K562 (cell line): ENCODE measurements around the gene OTOGL. TPM values are rescaled to one million over a fixed set of nuclear protein-coding genes. Genes with fewer than 3 reads are reported as not detected.

ENCODE experiments used
- ATF1 ChIP-seq, 2 experiments: fragments of 450-650 bp in 1 of 2; IDR thresholded peaks; 2 replicates each; pipeline ENCODE4 v1.6.1; 2016; ENCODE audit warnings: missing compliant biosample characterization in 1 of 2, missing genetic modification characterization in 1 of 2
- COPS2 ChIP-seq: fragments of 450-650 bp; conservative IDR thresholded peaks from 2 replicates; pipeline ENCODE4 v1.6.1; 2016; ENCODE audit warnings: mild to moderate bottlenecking, moderate library complexity
- FOXP1 ChIP-seq: sonication (generic); formaldehyde crosslinking; IDR thresholded peaks from 2 replicates; pipeline ENCODE4 v1.8.0; 2022; ENCODE audit warnings: mild to moderate bottlenecking, missing genetic modification reagents
- HDAC8 ChIP-seq: fragments of 450-650 bp; IDR thresholded peaks from 2 replicates; pipeline ENCODE4 v1.6.1; 2016; ENCODE audit warnings: mild to moderate bottlenecking, missing genetic modification characterization, moderate library complexity, missing compliant biosample characterization
- HEY1 ChIP-seq: fragments of 250-450 bp; sonication (Bioruptor Pico); IDR thresholded peaks from 2 replicates; pipeline ENCODE4 v1.5.0; 2020; ENCODE audit warnings: mild to moderate bottlenecking, moderate library complexity, borderline replicate concordance
- JUN ChIP-seq, 2 experiments: sonication (generic) in 1 of 2; formaldehyde crosslinking in 1 of 2; IDR thresholded peaks; 2 replicates each; pipeline versions ENCODE4 v1.6.1 to v1.8.0; 2012 to 2022; ENCODE audit warnings: borderline replicate concordance in 2 of 2, mild to moderate bottlenecking in 2 of 2, improper control_type of control experiment in 1 of 2, low read depth in 1 of 2, low read length in 1 of 2, missing genetic modification reagents in 1 of 2
- NCOA1 ChIP-seq: fragments of 450-650 bp; IDR thresholded peaks from 2 replicates; pipeline ENCODE4 v1.6.1; 2016; ENCODE audit warnings: low read depth
- NFYB ChIP-seq: IDR thresholded peaks from 2 replicates; pipeline ENCODE4 v1.6.1; 2011; ENCODE audit warnings: mild to moderate bottlenecking, moderate library complexity; ENCODE audit not compliant: insufficient read length; ENCODE audit errors: extremely low read depth
- RAD21 ChIP-seq, 2 experiments: fragments of 250-450 bp in 1 of 2; fragments of 450-650 bp in 1 of 2; sonication (Bioruptor Pico) in 1 of 2; formaldehyde crosslinking in 1 of 2; IDR thresholded peaks in 1 of 2; conservative IDR thresholded peaks in 1 of 2; 2 replicates each; pipeline versions ENCODE4 v1.4.0 to v1.8.0; 2020 to 2022; ENCODE audit warnings: mild to moderate bottlenecking in 2 of 2, moderate library complexity in 1 of 2
- RHOXF2B ChIP-seq: fragments of 250-450 bp; sonication (Bioruptor Pico); conservative IDR thresholded peaks from 2 replicates; pipeline ENCODE4 v1.5.1; 2021
- RNF2 ChIP-seq: sonication (generic); IDR thresholded peaks from 2 replicates; pipeline ENCODE4 v1.6.1; 2016
- RREB1 ChIP-seq: fragments of 250-450 bp; sonication (Bioruptor Pico); IDR thresholded peaks from 2 replicates; pipeline ENCODE4 v1.4.0; 2020
- SLC30A9 ChIP-seq: fragments of 250-450 bp; sonication (Bioruptor Pico); IDR thresholded peaks from 2 replicates; pipeline ENCODE4 v1.8.0; 2022; ENCODE audit warnings: mild to moderate bottlenecking, moderate library complexity
- TSC22D4 ChIP-seq: fragments of 450-650 bp; IDR thresholded peaks from 2 replicates; pipeline ENCODE4 v1.6.1; 2016; ENCODE audit warnings: missing genetic modification characterization, missing biosample characterization, control low read depth
- ZFP36 ChIP-seq: fragments of 150-350 bp; IDR thresholded peaks from 2 replicates; pipeline ENCODE4 v1.6.1; 2018; ENCODE audit warnings: low read length, low read depth; ENCODE audit not compliant: partially characterized antibody
- ZFX ChIP-seq: sonication (generic); formaldehyde crosslinking; IDR thresholded peaks from 2 replicates; pipeline ENCODE4 v1.8.0; 2022; ENCODE audit warnings: mild to moderate bottlenecking, missing genetic modification reagents, moderate library complexity
- ZNF124 ChIP-seq: sonication (generic); formaldehyde crosslinking; IDR thresholded peaks from 2 replicates; pipeline ENCODE4 v1.8.1; 2022; ENCODE audit warnings: missing genetic modification reagents
- ZNF316 ChIP-seq: fragments of 450-650 bp; IDR thresholded peaks from 2 replicates; pipeline ENCODE4 v1.6.1; 2016
- ZNF740 ChIP-seq, 3 experiments: fragments of 200-800 bp in 1 of 3; sonication (Bioruptor generic) in 1 of 3; sonication (generic) in 1 of 3; formaldehyde crosslinking in 1 of 3; IDR thresholded peaks; 2 replicates each; pipeline versions ENCODE4 v1.6.1 to v1.8.0; 2016 to 2022; ENCODE audit warnings: mild to moderate bottlenecking in 2 of 3, missing compliant biosample characterization in 2 of 3, missing genetic modification characterization in 2 of 3, missing genetic modification reagents in 1 of 3
- ZNF778 ChIP-seq: fragments of 450-650 bp; formaldehyde crosslinking; IDR thresholded peaks from 2 replicates; pipeline ENCODE4 v1.4.0; 2020; ENCODE audit warnings: mild to moderate bottlenecking, moderate library complexity
- ZNF830 ChIP-seq: fragments of 250-450 bp; sonication (Bioruptor Pico); IDR thresholded peaks from 2 replicates; pipeline ENCODE4 v1.5.0; 2021; ENCODE audit warnings: mild to moderate bottlenecking
- polyA plus RNA-seq, 8 experiments: library from polyadenylated mRNA; depleted of rRNA in 4 of 8; stranded (reverse) in 5 of 8; unstranded in 3 of 8; fragments of >200 nt; fragmentation: Nextera tagmentation in 2 of 8; fragmentation: Illumina TruSeq in 1 of 8; extraction: Ambion mirVana in 2 of 8; extraction: Trizol in 1 of 8; gene quantifications; 2 replicates each; pipeline versions ENCODE4 v1.2.1 to v1.2.3, GENCODE V29; 2011 to 2014; ENCODE audit warnings: inconsistent platforms in 1 of 8, missing spikeins in 1 of 8
- total RNA-seq, 7 experiments: library from RNA; depleted of rRNA in 6 of 7; stranded (reverse); fragments of >200 nt in 6 of 7; fragmentation: Illumina TruSeq in 2 of 7; extraction: Trizol in 2 of 7; gene quantifications; 2 replicates each; pipeline versions ENCODE4 v1.2.1 to v1.2.3, GENCODE V29; 2011 to 2021; ENCODE audit warnings: low replicate concordance in 1 of 7

The OTOGL gene
- total and polyA plus RNA-seq, 9 of the 15 experiments (the other 6 are each of a cell fraction or from before 2014, with no cell fraction given): 0.02 to 0.03 TPM; not detected in 7

- TF ChIP-seq ZNF740 (CRISPR knock-in tag; IDR thresholded peaks at IDR 0.05) (no peak), ZNF740 (tag; IDR thresholded peaks at IDR 0.05) (no peak), ZFP36 (no peak), ZFX (CRISPR knock-in tag) (no peak), RNF2 (no peak), NCOA1 (no peak), ZNF830 (CRISPR knock-in tag) (no peak), RREB1 (CRISPR knock-in tag) (0 out of 2 replicates have a peak, but pooled peaks have one; percentile 13), ZNF124 (CRISPR knock-in tag) (no peak), JUN (IDR thresholded peaks at IDR 0.05; ENCODE audit: borderline replicate concordance, low read depth, low read length) (peak; percentile 84), JUN (CRISPR knock-in tag; IDR thresholded peaks at IDR 0.05; ENCODE audit: borderline replicate concordance) (no peak), ZNF778 (no peak), HDAC8 (tag) (no peak), SLC30A9 (CRISPR knock-in tag) (no peak), COPS2 (no peak), ZNF316 (peak; percentile 35; the same call in 1 of the 2 replicates), TSC22D4 (no peak), ATF1 (CRISPR knock-in tag; IDR thresholded peaks at IDR 0.05) (no peak), ATF1 (tag; IDR thresholded peaks at IDR 0.05) (peak; percentile 54; the same call in 1 of the 2 replicates), FOXP1 (no peak), NFYB (no peak), RAD21 (CRISPR knock-in tag; conservative IDR thresholded peaks at IDR 0.05 in 1 of 2, IDR thresholded peaks at IDR 0.05 in 1 of 2) (peak; percentile 77 to 78), RHOXF2B (CRISPR knock-in tag) (no peak), HEY1 (no peak)
Measured at GRCh38 chr12:80186727-80187217, 87.4 kb downstream of the OTOGL start (continued).
